GM18870 (cell line): ENCODE results near the gene CWH43.
A peak's percentile ranks its signal among the peaks of the same experiment; 100 is the strongest.
"Not testable (repeated sequence)": the region's sequence is repeated elsewhere in the genome, so short reads cannot be mapped to it uniquely, and the experiment has no call there.

ENCODE experiments used
- ATAC-seq: cut with Tn5 transposase; IDR thresholded peaks from one replicate; pipeline ENCODE4 v1.9.1; 2021; ENCODE audit warnings: moderate library complexity; ENCODE audit not compliant: unreplicated experiment

CWH43 gene

DNA sequence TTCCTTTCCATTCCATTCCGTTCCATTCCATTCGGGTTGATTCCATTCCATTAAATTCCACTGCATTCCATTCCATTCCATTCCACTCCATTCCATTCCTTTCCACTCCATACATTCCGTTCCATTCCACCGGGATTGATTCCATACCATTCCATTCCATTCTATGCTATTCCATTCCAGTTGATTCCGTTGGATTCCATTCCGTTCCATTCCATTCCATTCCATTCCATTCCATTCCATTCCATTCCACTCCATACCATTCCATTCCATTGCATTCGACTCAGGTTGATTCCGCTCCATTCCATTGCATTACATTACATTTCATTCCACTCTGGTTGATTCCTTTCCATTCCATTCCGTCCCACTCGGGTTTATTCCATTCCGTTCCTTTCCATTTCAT lies 110.1 kb downstream of the CWH43 start:
- ATAC-seq: not testable (repeated sequence)

DNA sequence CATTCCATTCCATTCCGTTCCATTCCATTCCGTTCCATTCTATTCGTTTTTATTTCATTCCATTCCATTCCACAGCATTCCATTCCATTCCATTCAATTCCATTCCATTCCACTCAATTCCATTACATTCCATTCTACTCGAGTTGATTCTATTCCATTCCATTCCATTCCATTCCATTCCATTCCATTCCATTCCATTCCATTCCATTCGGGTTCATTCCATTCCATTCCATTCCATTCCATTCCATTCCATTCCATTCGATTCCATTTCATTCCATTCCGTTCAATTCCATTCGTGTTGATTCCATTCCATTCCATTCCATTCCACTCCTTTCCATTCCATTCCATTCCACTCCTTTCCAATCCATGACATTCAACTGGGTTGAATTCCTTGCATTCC lies 110.6 kb downstream of the CWH43 start:
- peak; percentile 29 for ATAC-seq

DNA sequence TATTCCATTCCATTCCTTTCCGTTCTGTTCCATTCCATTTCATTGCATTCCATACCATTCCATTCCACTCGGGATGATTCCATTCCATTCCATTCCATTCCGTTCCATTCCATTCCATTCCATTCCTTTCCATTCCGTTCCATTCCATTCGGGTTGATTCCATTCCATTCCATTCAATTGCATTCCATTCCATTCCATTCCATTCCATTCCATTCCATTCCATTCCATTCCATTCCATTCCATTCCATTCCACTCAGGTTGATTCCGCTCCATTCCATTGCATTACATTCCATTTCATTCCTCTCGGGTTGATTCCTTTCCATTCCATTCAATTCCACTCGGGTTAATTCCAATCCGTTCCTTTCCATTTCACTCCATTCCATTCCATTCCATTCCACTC lies 111.0 kb downstream of the CWH43 start:
- peak; percentile 32 for ATAC-seq

DNA sequence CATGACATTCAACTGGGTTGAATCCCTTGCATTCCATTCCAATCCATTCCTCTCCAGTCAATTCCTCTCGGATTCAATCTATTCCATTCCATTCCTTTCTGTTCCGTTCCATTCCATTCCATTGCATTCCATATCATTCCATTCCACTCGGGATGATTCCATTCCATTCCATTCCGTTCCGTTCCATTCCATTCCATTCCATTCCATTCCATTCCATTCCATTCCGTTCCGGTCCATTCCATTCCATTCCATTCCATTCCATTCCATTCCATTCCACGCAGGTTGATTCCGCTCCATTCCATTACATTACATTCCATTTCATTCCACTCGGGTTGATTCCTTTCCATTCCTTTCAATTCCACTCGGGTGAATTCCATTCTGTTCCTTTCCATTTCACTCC lies 111.4 kb downstream of the CWH43 start:
- ATAC-seq: not testable (repeated sequence)

DNA sequence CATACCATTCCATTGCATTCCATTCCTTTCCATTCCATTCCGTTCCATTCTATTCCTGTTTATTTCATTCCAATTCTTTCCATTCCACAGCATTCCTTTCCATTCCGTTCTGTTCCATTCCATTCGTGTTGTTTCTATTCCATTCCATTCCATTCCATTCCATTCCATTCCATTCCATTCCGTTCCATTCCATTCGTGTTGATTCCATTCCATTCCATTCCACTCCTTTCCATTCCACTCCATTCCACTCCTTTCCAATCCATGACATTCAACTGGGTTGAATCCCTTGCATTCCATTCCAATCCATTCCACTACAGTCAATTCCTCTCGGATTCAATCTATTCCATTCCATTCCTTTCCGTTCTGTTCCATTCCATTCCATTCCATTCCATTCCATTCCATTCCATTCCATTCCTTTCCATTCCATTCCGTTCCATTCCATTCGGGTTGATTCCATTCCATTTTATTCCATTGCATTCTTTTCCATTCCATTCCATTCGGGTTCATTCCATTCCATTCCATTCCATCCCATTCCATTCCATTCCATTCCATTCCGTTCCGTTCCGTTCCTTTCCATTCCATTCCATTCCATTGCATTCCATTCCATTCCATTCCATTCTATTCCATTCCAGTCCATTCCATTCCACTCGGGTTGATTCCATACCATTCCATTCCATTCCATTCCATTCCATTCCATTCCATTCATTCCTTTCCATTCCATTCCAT lies 112.1 kb downstream of the CWH43 start:
- ATAC-seq: not testable (repeated sequence)

DNA sequence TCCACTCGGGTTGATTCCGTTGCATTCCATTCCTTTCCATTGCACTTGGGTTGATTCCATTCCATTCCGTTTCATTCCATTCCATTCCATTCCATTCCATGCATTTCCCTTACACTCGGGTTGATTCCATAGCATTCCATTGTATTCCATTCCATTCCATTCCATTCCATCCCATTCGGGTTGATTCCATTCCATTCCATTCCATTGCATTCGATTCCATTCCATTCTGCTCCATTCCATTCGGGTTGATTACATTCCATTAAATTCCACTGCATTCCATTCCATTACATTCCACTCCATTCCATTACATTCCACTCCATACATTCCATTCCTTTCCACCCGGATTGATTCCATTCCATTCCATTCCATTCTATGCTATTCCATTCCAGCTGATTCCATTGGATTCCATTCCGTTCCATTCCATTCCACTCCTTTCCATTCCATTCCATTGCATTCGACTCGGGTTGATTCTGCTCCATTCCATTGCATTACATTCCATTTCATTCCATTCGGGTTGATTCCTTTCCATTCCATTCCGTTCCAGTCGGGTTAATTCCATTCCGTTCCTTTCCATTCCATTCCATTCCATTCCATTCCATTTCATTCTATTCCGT lies 113.9 kb downstream of the CWH43 start:
- ATAC-seq: not testable (repeated sequence)

DNA sequence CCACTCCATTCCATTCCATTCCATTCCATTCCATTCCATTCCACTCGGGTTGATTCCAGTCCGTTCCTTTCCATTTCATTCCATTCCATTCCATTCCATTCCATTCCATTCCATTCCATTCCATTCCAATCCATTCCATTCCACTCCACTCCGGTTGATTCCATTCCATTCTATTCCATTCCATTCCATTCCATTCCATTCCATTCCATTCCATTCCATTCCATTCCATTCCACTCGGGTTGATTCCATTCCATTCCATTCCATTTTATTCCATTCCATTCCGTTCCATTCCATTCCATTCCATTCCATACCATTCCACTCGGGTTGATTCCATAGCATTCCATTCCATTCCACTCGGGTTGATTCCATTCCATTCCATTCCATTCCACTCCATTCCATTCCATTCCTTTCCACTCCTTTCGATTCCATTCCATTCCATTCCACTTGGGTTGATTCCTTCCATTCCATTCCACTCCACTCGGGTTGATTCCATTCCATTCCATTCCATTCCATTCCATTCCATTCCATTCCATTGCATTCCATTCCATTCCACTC lies 116.3 kb downstream of the CWH43 start:
- peak; percentile 27 for ATAC-seq

DNA sequence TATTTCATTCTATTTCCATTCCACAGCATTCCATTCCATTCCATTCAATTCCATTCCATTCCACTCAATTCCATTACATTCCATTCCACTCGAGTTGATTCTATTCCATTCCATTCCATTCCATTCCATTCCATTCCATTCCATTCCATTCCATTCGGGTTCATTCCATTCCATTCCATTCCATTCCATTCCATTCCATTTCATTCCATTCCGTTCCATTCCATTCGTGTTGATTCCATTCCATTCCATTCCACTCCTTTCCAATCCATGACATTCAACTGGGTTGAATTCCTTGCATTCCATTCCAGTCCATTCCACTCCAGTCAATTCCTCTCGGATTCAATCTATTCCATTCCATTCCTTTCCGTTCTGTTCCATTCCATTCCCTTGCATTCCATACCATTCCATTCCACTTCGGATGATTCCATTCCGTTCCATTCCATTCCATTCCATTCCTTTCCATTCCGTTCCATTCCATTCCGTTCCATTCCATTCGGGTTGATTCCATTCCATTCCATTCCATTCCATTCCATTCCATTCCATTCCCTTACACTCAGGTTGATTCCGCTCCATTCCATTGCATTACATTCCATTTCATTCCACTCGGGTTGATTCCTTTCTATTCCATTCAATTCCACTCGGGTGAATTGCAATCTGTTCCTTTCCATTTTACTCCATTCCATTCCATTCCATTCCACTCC lies 117.5 kb downstream of the CWH43 start:
- peak; percentile 22 for ATAC-seq

DNA sequence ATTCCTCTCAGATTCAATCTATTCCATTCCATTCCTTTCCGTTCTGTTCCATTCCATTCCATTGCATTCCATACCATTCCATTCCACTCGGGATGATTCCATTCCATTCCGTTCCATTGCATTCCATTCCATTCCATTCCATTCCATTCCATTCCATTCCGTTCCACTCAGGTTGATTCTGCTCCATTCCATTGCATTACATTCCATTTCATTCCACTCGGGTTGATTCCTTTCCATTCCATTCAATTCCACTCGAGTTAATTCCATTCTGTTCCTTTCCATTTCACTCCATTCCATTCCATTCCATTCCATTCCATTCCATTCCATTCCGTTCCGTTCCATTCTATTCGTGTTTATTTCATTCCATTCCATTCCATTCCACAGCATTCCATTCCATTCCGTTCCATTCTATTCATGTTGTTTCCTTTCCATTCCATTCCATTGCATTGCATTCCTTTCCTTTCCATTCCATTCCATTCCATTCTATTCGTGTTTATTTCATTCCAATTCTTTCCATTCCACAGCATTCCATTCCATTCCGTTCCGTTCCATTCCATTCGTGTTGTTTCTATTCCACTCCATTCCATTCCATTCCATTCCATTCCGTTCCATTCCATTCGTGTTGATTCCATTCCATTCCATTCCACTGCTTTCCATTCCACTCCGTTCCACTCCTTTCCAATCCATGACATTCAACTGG lies 118.3 kb downstream of the CWH43 start:
- ATAC-seq: not testable (repeated sequence)

DNA sequence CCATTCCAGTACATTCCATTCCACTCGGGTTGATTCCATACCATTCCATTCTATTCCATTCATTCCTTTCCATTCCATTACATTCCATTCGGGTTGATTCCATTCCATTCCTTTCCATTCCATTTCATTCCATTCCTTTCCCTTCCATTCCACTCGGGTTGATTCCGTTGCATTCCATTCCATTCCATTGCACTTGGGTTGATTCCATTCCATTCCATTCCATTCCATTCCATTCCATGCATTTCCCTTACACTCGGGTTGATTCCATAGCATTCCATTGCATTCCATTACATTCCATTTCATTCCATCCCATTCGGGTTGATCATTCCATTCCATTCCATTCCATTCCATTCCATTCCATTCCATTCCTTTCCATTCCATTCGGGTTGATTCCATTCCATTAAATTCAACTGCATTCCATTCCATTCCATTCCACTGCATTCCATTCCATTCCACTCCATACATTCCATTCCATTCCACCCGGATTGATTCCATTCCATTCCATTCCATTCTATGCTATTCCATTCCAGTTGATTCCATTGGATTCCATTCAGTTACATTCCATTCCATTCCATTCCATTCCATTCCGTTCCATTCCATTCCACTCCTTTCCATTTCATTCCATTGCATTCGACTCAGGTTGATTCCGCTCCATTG lies 119.3 kb downstream of the CWH43 start:
- ATAC-seq: peak; percentile 12

DNA sequence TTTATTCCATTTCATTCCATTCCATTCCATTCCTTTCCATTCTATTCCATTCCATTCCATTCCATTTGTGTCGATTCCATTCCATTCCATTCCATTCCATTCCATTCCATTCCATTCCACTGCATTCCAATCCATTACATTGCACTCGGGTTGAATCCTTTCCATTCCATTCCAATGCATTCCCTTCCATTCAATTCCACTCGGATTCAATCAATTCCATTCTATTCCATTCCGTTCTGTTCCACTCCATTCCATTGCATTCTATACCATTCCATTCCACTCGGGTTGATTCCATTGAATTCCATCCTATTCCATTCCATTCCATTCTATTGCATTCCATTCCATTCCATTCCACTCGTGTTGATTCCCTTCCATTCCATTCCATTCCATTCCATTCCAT lies 121.2 kb downstream of the CWH43 start:
- ATAC-seq: not testable (repeated sequence)

DNA sequence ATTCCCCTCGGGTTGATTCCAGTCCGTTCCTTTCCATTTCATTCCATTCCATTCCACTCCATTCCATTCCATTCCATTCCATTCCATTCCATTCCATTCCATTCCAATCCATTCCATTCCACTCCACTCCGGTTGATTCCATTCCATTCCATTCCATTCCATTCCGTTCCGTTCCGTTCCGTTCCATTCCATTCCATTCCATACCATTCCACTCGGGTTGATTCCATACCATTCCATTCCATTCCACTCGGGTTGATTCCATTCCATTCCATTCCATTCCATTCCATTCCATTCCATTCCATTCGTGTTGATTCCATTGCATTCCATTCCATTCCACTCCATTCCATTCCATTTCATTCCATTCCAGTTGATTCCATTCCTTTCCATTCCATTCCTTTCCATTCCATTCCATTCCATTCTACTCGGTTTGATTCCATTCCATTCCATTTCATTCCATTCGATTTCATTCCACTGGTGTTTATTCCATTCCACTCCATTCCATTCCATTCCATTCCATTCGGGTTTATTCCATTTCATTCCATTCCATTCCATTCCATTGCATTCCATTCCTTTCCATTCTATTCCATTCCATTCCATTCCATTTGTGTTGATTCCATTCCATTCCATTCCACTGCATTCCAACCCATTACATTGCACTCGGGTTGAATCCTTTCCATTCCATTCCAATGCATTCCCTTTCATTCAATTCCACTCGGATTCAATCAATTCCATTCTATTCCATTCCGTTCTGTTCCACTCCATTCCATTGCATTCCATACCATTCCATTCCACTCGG lies 122.3 kb downstream of the CWH43 start:
- peak; percentile 33 for ATAC-seq

DNA sequence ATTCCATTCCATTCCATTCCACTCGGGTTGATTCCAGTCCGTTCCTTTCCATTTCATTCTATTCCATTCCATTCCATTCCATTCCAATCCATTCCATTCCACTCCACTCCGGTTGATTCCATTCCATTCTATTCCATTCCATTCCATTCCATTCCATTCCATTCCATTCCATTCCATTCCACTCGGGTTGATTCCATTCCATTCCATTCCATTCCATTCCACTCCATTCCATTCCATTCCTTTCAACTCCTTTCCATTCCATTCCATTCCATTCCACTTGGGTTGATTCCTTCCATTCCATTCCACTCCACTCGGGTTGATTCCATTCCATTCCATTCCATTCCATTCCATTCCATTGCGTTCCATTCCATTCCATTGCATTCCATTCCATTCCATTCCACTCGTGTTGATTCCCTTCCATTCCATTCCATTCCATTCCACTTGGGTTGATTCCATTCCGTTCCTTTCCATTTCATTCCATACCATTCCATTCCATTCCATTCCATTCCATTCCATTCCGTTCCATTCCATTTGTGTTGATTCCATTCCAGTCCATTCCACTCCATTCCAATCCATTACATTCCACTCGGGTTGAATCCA lies 123.6 kb downstream of the CWH43 start:
- peak; percentile 27 for ATAC-seq

DNA sequence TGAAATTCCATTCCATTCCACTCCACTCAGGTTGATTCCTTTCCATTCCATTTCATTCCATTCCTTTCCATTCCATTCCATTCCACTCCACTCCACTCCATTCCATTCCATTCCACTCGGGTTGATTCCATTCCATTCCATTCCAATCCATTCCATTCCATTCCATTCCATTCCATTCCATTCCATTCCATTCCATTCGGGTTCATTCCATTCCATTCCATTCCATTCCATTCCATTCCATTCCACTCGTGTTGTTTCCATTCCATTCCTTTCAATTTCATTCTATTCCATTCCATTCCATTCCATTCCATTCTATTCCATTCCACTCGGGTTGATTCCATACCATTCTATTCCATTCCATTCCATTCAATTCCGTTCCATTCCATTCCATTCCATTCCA lies 124.5 kb downstream of the CWH43 start:
- peak; percentile 42 for ATAC-seq
